ENCODE results near the gene SDK1. TPM values are rescaled to one million over a fixed set of nuclear protein-coding genes. Genes with fewer than 3 reads are reported as not detected.

The SDK1 gene
- total and polyA plus RNA-seq, 7 donors: 0.31 to 2.4 (median 1.3) TPM

- H3K4me3 ChIP-seq: no peak overlapping the region
- ATAC-seq (no peak), DNase-seq (no peak)
- no peak for TF ChIP-seq CTCF (IDR thresholded peaks at IDR 0.05)
- no peaks in the 10 kb centered on the region for H3K36me3 ChIP-seq (ENCODE audit: insufficient read depth in 1 of 2, low read depth in 1 of 2)
- no peak overlapping the region for H3K27ac ChIP-seq
- 68 to 73% (median 68%) methylated on average over 4 of the region's 4 CpGs for WGBS, 3 donors
- no peaks in the 10 kb centered on the region for H3K9me3 ChIP-seq
- intact Hi-C loops (cut with DNase I): no loop called here
- no peaks in the 10 kb centered on the region for H3K27me3 ChIP-seq (ENCODE audit: insufficient read depth in 3 of 3, low read length in 2 of 3)
- no peaks in the 10 kb centered on the region for H3K4me1 ChIP-seq
Observed at GRCh38 chr7:3277604-3278572, 23.2 kb upstream of the SDK1 start.

GRCh38 chr7:3279147-3279818, 21.8 kb upstream of the SDK1 start:
- ATAC-seq: no peak
- WGBS, 3 donors: 56 to 78% (median 73%) methylated on average over 3 of the region's 3 CpGs
- H3K9me3 ChIP-seq: no peaks in the 10 kb centered on the region
- H3K27ac ChIP-seq: no peak overlapping the region
- no peak for DNase-seq
- intact Hi-C loops (cut with DNase I): no loop called here
- H3K27me3 ChIP-seq (ENCODE audit: insufficient read depth in 3 of 3, low read length in 2 of 3): no peaks in the 10 kb centered on the region
- H3K4me1 ChIP-seq: no peaks in the 10 kb centered on the region
- no peak overlapping the region for H3K4me3 ChIP-seq
- no peak for TF ChIP-seq CTCF (IDR thresholded peaks at IDR 0.05)
- no peaks in the 10 kb centered on the region for H3K36me3 ChIP-seq (ENCODE audit: insufficient read depth in 1 of 2, low read depth in 1 of 2)

GRCh38 chr7:3280445-3280844, 20.6 kb upstream of the SDK1 start:
- 60 to 70% (median 69%) methylated on average over 3 of the region's 3 CpGs for WGBS, 3 donors
- no peak for DNase-seq
- Histone ChIP-seq H3K27me3 (ENCODE audit: insufficient read depth in 3 of 3, low read length in 2 of 3) (no peaks in the 10 kb centered on the region), H3K36me3 (ENCODE audit: insufficient read depth in 1 of 2, low read depth in 1 of 2) (no peaks in the 10 kb centered on the region), H3K9me3 (no peaks in the 10 kb centered on the region), H3K27ac (no peak overlapping the region), H3K4me3 (no peak overlapping the region), H3K4me1 (no peaks in the 10 kb centered on the region)
- ATAC-seq: no peak
- intact Hi-C loops (cut with DNase I): no loop called here
- TF ChIP-seq CTCF (IDR thresholded peaks at IDR 0.05): no peak

- no peak for ATAC-seq
- Histone ChIP-seq H3K9me3 (no peaks in the 10 kb centered on the region), H3K4me3 (no peak overlapping the region), H3K27ac (no peak overlapping the region), H3K4me1 (no peaks in the 10 kb centered on the region), H3K27me3 (ENCODE audit: insufficient read depth in 3 of 3, low read length in 2 of 3) (no peaks in the 10 kb centered on the region), H3K36me3 (ENCODE audit: insufficient read depth in 1 of 2, low read depth in 1 of 2) (no peaks in the 10 kb centered on the region)
- DNase-seq: no peak
- intact Hi-C loops (cut with DNase I): no loop called here
- 75 to 84% (median 77%) methylated on average over 10 of the region's 10 CpGs for WGBS, 3 donors
- no peak for TF ChIP-seq CTCF (IDR thresholded peaks at IDR 0.05)
Observed at GRCh38 chr7:3280946-3281656, 20.0 kb upstream of the SDK1 start.

All from psoas muscle (tissue), 8 donors.